ENCODE results near the gene VWA1. TPM values are rescaled to one million over a fixed set of nuclear protein-coding genes. Genes with fewer than 3 reads are reported as not detected.
"Not testable (repeated sequence)": the region's sequence is repeated elsewhere in the genome, so short reads cannot be mapped to it uniquely, and the experiment has no call there.

Gene VWA1
- polyA plus RNA-seq, 2 of the 4 experiments (the other 2 are of a cell fraction), result 4.0 to 5.3 TPM

- TF ChIP-seq EHF (CRISPR knock-in tag; IDR thresholded peaks at IDR 0.05) (no peak), JUN (IDR thresholded peaks at IDR 0.05) (no peak), ZSCAN20 (CRISPR knock-in tag; IDR thresholded peaks at IDR 0.05) (no peak), EHMT2 (IDR thresholded peaks at IDR 0.05; ENCODE audit: low read depth) (no peak), RAD21 (conservative IDR thresholded peaks at IDR 0.05 in 1 of 2, IDR thresholded peaks at IDR 0.05 in 1 of 2) (no peak), ZNF302 (CRISPR knock-in tag; IDR thresholded peaks at IDR 0.05) (no peak), MYC (IDR thresholded peaks at IDR 0.05; ENCODE audit: borderline replicate concordance, low read length) (no peak), CEBPB (IDR thresholded peaks at IDR 0.05) (no peak), HOXA7 (CRISPR knock-in tag; IDR thresholded peaks at IDR 0.05) (no peak), KDM1A (IDR thresholded peaks at IDR 0.05; ENCODE audit: low read depth) (no peak), RARB (CRISPR knock-in tag; IDR thresholded peaks at IDR 0.05) (no peak), ATOH8 (CRISPR knock-in tag; IDR thresholded peaks at IDR 0.05; ENCODE audit: low read depth) (no peak), SREBF2 (IDR thresholded peaks at IDR 0.05) (no peak), FOXS1 (CRISPR knock-in tag; IDR thresholded peaks at IDR 0.05) (no peak), SMC3 (IDR thresholded peaks at IDR 0.05) (no peak), HOXB5 (CRISPR knock-in tag; IDR thresholded peaks at IDR 0.05) (no peak)
- TF ChIP-seq, protein P1, sequence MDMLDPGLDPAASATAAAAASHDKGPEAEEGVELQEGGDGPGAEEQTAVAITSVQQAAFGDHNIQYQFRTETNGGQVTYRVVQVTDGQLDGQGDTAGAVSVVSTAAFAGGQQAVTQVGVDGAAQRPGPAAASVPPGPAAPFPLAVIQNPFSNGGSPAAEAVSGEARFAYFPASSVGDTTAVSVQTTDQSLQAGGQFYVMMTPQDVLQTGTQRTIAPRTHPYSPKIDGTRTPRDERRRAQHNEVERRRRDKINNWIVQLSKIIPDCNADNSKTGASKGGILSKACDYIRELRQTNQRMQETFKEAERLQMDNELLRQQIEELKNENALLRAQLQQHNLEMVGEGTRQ (IDR thresholded peaks at IDR 0.05), result no peak
- WGBS (ENCODE audit: missing lambda C conversion rate), result no CpG with 5 or more reads among the region's 7 CpGs
- Histone ChIP-seq H3K4me1 (no peaks in the 10 kb centered on the region), H3K4me3 (no peak overlapping the region), H3K4me2 (no peak overlapping the region), H3K9me3 (no peaks in the 10 kb centered on the region), H3K27ac (no peak overlapping the region)
- ChIA-PET CTCF (no interaction called here), POLR2A (no interaction called here)
- FAIRE-seq (no peak), DNase-seq (ENCODE audit: low read depth in 1 of 2, low spot score in 1 of 2) (no peak), ATAC-seq (no peak)
These were observed 27.8 kb downstream of the VWA1 start for GRCh38 chr1:1463312-1463711.

- WGBS (ENCODE audit: missing lambda C conversion rate), result no CpG with 5 or more reads among the region's 44 CpGs
- H3K4me2 ChIP-seq; DNase-seq (ENCODE audit: low read depth in 1 of 2, low spot score in 1 of 2); POLR2A ChIA-PET; FAIRE-seq; H3K4me1 ChIP-seq; CTCF ChIA-PET; H3K4me3 ChIP-seq; H3K9me3 ChIP-seq; ATAC-seq; H3K27ac ChIP-seq: not testable (repeated sequence)
These were observed 32.9 kb downstream of the VWA1 start for GRCh38 chr1:1468196-1468985.

GRCh38 chr1:1470626-1471388 lies 35.3 kb downstream of the VWA1 start:
- no peaks in the 10 kb centered on the region for H3K9me3 ChIP-seq
- H3K4me1 ChIP-seq, result no peaks in the 10 kb centered on the region
- no peak for FAIRE-seq
- H3K4me2 ChIP-seq, result no peak overlapping the region
- no CpG with 5 or more reads among the region's 16 CpGs for WGBS (ENCODE audit: missing lambda C conversion rate)
- ATAC-seq, result no peak
- H3K27ac ChIP-seq, result no peak overlapping the region
- POLR2A ChIA-PET, result no interaction called here
- CTCF ChIA-PET, result no interaction called here
- H3K4me3 ChIP-seq, result no peak overlapping the region
- no peak for DNase-seq (ENCODE audit: low read depth in 1 of 2, low spot score in 1 of 2)
- no peak for TF ChIP-seq JUN (IDR thresholded peaks at IDR 0.05)
- TF ChIP-seq TFCP2L1 (CRISPR knock-in tag; IDR thresholded peaks at IDR 0.05), result no peak
- no peak for TF ChIP-seq CHD2 (IDR thresholded peaks at IDR 0.05; ENCODE audit: low read length, partially characterized antibody)
- TF ChIP-seq, protein P2, sequence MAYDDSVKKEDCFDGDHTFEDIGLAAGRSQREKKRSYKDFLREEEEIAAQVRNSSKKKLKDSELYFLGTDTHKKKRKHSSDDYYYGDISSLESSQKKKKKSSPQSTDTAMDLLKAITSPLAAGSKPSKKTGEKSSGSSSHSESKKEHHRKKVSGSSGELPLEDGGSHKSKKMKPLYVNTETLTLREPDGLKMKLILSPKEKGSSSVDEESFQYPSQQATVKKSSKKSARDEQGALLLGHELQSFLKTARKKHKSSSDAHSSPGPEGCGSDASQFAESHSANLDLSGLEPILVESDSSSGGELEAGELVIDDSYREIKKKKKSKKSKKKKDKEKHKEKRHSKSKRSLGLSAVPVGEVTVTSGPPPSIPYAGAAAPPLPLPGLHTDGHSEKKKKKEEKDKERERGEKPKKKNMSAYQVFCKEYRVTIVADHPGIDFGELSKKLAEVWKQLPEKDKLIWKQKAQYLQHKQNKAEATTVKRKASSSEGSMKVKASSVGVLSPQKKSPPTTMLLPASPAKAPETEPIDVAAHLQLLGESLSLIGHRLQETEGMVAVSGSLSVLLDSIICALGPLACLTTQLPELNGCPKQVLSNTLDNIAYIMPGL (CRISPR knock-in tag; IDR thresholded peaks at IDR 0.05; ENCODE audit: borderline replicate concordance), result no peak
- TF ChIP-seq, protein P3, sequence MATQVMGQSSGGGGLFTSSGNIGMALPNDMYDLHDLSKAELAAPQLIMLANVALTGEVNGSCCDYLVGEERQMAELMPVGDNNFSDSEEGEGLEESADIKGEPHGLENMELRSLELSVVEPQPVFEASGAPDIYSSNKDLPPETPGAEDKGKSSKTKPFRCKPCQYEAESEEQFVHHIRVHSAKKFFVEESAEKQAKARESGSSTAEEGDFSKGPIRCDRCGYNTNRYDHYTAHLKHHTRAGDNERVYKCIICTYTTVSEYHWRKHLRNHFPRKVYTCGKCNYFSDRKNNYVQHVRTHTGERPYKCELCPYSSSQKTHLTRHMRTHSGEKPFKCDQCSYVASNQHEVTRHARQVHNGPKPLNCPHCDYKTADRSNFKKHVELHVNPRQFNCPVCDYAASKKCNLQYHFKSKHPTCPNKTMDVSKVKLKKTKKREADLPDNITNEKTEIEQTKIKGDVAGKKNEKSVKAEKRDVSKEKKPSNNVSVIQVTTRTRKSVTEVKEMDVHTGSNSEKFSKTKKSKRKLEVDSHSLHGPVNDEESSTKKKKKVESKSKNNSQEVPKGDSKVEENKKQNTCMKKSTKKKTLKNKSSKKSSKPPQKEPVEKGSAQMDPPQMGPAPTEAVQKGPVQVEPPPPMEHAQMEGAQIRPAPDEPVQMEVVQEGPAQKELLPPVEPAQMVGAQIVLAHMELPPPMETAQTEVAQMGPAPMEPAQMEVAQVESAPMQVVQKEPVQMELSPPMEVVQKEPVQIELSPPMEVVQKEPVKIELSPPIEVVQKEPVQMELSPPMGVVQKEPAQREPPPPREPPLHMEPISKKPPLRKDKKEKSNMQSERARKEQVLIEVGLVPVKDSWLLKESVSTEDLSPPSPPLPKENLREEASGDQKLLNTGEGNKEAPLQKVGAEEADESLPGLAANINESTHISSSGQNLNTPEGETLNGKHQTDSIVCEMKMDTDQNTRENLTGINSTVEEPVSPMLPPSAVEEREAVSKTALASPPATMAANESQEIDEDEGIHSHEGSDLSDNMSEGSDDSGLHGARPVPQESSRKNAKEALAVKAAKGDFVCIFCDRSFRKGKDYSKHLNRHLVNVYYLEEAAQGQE (IDR thresholded peaks at IDR 0.05), result no peak
- no peak for TF ChIP-seq GATA3 (IDR thresholded peaks at IDR 0.05; ENCODE audit: borderline replicate concordance)
- no peak for TF ChIP-seq FOSL2 (IDR thresholded peaks at IDR 0.05)
- TF ChIP-seq FOSL2 (CRISPR knock-in tag; IDR thresholded peaks at IDR 0.05), result no peak
- TF ChIP-seq EHMT2 (IDR thresholded peaks at IDR 0.05; ENCODE audit: low read depth), result no peak
- TF ChIP-seq KDM1A (IDR thresholded peaks at IDR 0.05; ENCODE audit: low read depth), result no peak
- TF ChIP-seq NPAS2 (CRISPR knock-in tag; IDR thresholded peaks at IDR 0.05; ENCODE audit: borderline replicate concordance), result no peak
- TF ChIP-seq HOXB5 (CRISPR knock-in tag; IDR thresholded peaks at IDR 0.05), result no peak
